ENCODE data around the gene ZNF181.
"Not testable (repeated sequence)": the region's sequence is repeated elsewhere in the genome, so short reads cannot be mapped to it uniquely, and the experiment has no call there.

The ZNF181 gene

GRCh38 chr19:34733746-34734536, at the start of gene ZNF181:
Gene ZNF181, plus strand, starts transcription at chr19:34734243. Its CDS starts 795 bp downstream, at chr19:34735038.
- DNase-seq: peak; percentile 80

DNA sequence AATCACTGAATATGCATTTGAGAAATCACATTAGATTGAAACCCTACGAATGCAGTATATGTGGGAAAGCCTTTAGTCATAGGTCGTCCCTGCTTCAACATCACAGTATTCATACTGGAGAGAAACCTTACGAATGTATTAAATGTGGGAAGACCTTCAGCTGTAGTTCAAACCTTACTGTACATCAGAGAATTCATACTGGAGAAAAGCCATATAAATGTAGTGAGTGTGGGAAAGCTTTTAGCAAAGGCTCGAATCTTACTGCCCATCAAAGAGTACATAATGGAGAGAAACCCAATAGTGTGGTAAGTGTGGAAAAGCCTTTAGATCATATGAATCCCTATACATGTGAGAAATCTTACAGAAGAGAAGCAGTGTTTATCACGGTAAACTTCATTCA, 48.8 kb upstream of the ZNF181 start:
- not testable (repeated sequence) for DNase-seq

- no peak for DNase-seq
Measured at GRCh38 chr19:34686455-34686854, 47.6 kb upstream of the ZNF181 start.

GRCh38 chr19:34687348-34687747, 46.7 kb upstream of the ZNF181 start:
- DNase-seq: no peak

GRCh38 chr19:34688592-34688991, 45.5 kb upstream of the ZNF181 start:
- DNase-seq: no peak

DNA sequence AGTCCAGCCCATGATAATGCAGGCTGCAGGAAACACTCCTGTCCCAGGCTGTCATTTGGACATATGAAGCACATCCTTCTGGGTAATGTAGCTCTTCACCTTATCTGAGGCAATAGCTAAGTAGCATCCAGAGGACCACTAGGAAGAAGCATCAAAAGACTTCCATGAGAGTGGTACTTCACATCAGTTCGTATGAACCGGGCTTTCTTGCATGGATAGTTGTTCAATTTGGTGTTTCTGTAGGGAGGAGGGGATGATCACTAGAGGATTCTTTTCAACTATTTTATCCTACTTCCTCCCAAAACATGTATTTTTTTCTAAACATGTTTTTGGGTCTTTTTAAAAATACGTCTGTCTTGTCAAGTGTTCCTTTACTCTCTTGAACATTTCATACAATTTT, 43.7 kb upstream of the ZNF181 start:
- DNase-seq: no peak

- no peak for DNase-seq
Measured at GRCh38 chr19:34692549-34692948, 41.5 kb upstream of the ZNF181 start.

DNA sequence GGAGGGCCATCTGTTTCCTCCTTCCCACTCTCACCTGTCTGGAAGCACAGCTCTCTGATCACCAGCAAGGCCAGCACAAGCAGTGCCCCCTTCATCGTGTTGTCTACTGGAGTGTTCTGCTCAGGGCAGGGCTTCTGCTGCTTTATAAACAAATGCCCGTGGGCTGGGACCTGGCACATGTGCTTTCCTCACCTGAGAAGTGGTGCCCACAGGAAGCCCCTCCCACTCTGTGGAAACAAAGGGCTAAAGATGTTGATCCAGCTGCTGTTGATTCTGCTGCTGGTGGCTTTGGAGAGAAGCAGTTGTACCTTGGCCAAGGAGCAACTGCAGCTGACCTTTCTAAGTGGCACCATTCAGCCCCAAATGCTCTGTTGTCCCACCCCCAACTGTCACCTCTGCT, 26.4 kb upstream of the ZNF181 start:
- peak; percentile 70 for DNase-seq

- no peak for DNase-seq
Measured at GRCh38 chr19:34711890-34712289, 22.2 kb upstream of the ZNF181 start.

DNA sequence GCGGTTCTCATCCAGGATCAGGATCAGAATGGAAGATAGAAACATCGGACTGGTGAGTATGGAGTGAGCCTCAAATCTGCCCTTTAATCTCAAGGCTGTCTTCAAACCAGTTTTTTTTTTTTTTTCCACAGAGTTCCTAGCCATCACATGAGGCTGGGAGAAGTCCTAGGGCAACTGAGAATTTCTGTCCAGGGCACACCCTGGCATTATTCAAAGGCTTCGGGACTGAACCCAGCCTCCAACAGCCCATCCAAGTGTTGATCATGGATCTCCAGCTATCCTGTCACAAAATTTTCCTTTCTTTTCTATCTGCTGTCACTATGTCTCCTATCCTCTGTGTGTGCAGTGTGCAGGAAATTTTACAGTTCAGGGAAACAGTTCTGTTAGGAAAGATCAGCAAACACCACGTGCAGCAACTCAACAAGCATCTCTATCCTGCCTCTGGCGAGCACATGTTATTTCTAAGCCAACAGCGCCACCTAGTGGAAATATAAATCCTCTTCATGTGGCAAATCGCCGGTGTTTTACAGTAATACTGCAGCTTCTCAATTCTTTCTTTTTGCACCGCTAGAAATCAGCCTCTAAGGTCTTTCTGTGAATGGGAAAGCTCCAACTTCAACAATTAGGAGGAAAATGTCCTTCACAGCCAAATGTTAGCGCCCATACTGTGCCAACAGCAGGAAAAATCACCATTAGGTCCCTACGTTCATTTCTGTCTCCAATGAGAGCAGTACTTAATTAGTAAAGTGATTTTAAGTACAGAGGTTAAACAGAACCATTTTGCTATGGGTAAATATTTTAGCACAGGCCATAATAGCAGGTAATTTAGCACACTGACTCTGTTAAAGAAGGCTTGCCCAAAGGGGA, 21.4 kb upstream of the ZNF181 start:
- DNase-seq: peak; percentile 66

- DNase-seq: no peak
Measured at GRCh38 chr19:34713262-34713637, 20.8 kb upstream of the ZNF181 start.

DNA sequence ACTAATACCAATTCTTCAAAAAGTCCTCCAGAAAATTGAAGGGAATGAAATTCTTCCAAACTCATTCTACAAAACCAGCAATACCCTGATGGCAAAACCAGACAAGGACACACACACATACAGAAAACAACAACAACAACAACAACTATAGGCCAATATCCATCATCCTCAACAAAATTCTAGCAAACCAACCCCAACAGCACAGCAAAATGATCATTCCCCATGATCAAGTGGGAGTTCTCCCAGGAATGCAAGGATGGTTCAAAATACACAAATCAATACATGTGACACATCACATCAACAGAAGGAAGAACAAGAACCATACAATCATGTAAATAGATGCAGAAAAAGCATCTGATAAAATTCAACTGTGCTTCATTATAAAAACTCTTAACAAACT, 18.7 kb upstream of the ZNF181 start:
- DNase-seq: no peak

DNA sequence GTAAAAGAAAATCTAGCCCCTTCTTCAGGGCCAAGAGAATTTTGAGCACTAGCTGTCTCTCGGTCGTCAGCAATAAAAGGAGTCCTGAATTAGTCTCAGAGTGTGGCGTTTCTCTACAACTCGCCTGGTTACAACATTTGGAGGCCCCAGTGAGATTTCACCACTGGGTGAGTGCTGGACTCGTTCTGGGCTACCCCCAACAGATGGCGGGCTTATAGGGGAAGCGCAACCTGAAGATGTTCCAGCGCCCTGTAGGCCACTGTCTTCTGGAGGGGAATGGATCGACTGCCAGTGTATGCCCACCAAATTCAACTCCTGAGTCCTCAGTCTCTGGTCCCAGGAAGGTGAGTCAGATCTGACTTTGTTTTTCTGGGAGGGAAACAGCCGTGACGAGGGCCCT, 11.7 kb upstream of the ZNF181 start:
- DNase-seq: no peak

DNA sequence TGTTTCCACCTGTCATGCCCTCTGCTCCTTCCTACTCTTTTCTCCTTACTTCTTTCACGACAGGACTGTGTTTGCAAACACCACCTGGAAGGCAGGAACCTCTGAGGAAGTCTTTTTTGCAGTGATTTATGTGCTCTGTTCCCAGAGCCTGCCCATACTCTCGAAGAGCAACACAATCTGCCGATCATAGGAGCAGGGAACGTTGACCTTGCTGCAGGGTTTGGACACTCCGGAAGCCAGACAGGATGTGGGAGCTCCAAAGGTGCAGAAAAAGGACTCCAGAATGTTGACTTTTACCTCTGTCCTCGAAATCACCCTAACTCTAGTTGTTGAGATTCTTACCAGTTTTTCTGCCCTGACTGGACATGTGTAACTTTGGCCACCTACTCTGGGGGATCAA, 8.6 kb upstream of the ZNF181 start:
- no peak for DNase-seq

- DNase-seq: no peak
Measured at GRCh38 chr19:34731019-34731829, 2.8 kb upstream of the ZNF181 start.

- no peak for DNase-seq
Measured at GRCh38 chr19:34731964-34732363, 2.1 kb upstream of the ZNF181 start.

- peak; percentile 27 for DNase-seq
Measured at GRCh38 chr19:34732612-34733211, 1.3 kb upstream of the ZNF181 start.

- DNase-seq: peak; percentile 56
Measured at GRCh38 chr19:34733266-34733745, 737 bp upstream of the ZNF181 start.

DNA sequence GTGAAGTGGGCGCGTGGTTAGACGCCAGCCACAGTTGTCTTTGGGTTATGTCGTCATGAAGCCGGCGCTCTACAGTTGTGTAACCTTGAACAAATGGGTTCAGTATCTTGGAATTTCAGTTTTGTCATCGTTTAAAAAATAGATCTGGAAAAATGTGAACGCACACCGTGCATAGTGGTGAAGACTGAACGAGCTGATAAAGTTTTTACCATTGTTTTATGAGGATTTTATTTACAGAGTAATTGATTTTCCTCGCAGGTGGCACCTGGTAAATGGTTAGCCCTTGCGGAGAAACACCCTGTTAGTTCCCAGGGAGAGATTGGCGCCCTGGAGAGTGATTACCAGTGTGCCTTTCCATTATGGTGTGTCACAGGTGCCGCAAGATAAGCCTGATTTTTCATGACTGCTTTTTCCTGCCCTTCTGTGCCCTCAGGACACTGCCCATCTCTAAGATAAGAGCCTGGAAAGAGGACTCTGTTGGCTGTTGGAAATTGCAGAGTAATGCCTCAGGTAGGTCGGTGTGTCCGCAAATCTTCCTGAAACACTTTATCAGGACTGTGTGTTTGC, 577 bp downstream of the ZNF181 start:
- DNase-seq: peak; percentile 55

DNA sequence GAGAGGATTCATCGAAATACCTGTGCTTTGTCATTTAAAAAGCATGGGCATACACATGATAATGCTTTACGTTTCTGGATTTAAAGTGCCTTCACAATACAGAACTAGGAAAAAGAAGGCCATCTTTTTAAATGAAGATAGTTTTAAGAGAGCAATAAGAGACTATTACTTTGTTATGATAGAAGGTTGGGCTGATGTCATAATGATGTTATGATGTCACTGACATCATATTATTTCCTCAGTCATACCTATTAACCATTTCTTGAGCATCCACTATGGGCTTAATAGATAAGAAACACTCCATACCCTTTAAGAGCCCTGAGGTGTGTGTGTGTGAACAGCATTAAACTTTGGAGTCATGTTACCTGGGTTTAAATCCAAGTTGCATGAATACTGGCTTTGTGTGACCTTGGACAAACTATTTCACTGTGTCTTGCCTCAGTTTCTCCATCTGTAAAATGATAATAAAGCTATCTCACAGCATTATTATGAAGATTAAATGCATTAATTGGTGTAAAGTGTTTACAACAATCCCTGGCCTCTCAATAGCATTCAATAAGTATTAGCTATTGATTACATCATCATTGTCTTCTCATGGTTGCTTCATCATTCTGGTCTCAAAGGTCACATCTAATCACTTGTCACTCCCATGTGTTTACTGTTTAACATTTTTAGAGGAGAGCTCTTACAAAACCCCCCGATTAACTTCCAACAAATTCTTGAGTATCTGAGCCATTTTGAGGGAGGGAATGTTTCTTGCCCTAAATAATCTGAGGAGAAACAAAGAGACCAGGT, 11.1 kb downstream of the ZNF181 start:
- no peak for DNase-seq

DNA sequence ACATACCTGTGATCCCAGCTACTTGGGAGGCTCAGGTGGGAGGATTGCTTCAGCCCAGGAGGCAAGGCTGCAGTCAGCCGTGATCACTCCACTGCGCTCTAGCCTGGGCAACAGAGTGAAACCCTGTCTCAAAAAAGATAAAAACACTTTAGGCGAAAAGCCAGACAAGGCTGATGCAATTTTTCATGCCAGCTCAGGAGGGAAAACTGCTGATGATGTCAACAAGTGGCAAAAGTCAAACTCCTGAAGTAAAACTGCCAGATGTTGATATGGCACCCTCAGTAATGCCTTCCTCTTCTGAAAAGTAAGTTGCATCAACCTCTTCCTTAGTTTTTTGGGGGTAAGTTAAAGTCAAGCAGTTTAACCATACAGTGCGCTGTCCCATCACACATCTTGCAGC, 23.4 kb downstream of the ZNF181 start:
- no peak for DNase-seq

Measured in COR-L47 (cell line).